Germinal center (tissue), 1 donor: ENCODE results near the gene ASS1.
"Not testable (repeated sequence)": the region's sequence is repeated elsewhere in the genome, so short reads cannot be mapped to it uniquely, and the experiment has no call there.

ENCODE experiments used
- DNase-seq: peaks from one replicate; pipeline ENCODE4 v3.0.0; 2012; ENCODE audit warnings: mixed read lengths, low spot score

ASS1 gene

GRCh38 chr9:130434656-130435055 is 10.1 kb upstream of the ASS1 start:
- not testable (repeated sequence) for DNase-seq

- DNase-seq, result no peak
These were observed 7.6 kb upstream of the ASS1 start for GRCh38 chr9:130437011-130437789.

- DNase-seq, result no peak
These were observed 6.3 kb upstream of the ASS1 start for GRCh38 chr9:130438382-130438981.

GRCh38 chr9:130441031-130441430 is 3.7 kb upstream of the ASS1 start:
- DNase-seq, result no peak

- DNase-seq, result no peak
These were observed 1.9 kb upstream of the ASS1 start for GRCh38 chr9:130442746-130443455.

- DNase-seq, result no peak
These were observed 1.3 kb upstream of the ASS1 start for GRCh38 chr9:130443456-130443801.

GRCh38 chr9:130443840-130444492 is 795 bp upstream of the ASS1 start:
- DNase-seq, result no peak

- DNase-seq, result no peak
These were observed 665 bp downstream of the ASS1 start for GRCh38 chr9:130445268-130445983.

GRCh38 chr9:130446101-130446861 is 1.5 kb downstream of the ASS1 start:
- no peak for DNase-seq

- DNase-seq, result no peak
These were observed 2.5 kb downstream of the ASS1 start for GRCh38 chr9:130447193-130447816.

- DNase-seq, result no peak
These were observed 3.4 kb downstream of the ASS1 start for GRCh38 chr9:130448035-130448624.

- no peak for DNase-seq
These were observed 4.2 kb downstream of the ASS1 start for GRCh38 chr9:130448771-130449603.

- no peak for DNase-seq
These were observed 5.7 kb downstream of the ASS1 start for GRCh38 chr9:130450344-130451003.

GRCh38 chr9:130451004-130451390 is 6.2 kb downstream of the ASS1 start:
- DNase-seq, result no peak

GRCh38 chr9:130451509-130452388 is 7.0 kb downstream of the ASS1 start:
- no peak for DNase-seq

GRCh38 chr9:130452835-130453234 is 8.1 kb downstream of the ASS1 start:
- DNase-seq, result no peak

GRCh38 chr9:130453487-130453886 is 8.7 kb downstream of the ASS1 start:
- no peak for DNase-seq
